Activated T-cell treated with anti-CD3 and anti-CD28 coated beads for 1 hour (primary cell): ENCODE data around the gene NLRP1.

Source experiments
- DNase-seq: peaks from one replicate; pipeline ENCODE4 v3.0.0-alpha.2; 2020; ENCODE audit warnings: low read depth

Gene NLRP1

GRCh38 chr17:5584383-5585286 is at the start of gene NLRP1:
TSS of gene NLRP1 (minus strand) at chr17:5584509. CDS start at chr17:5583957, 552 bp downstream.
- peak; percentile 93 for DNase-seq

GRCh38 chr17:5631958-5632590 is 47.8 kb upstream of the NLRP1 start:
- DNase-seq = no peak

GRCh38 chr17:5630434-5630833 is 46.1 kb upstream of the NLRP1 start:
- no peak for DNase-seq

GRCh38 chr17:5629128-5629527 is 44.8 kb upstream of the NLRP1 start:
- DNase-seq = no peak

- no peak for DNase-seq
These were observed 44.0 kb upstream of the NLRP1 start for GRCh38 chr17:5628262-5628661.

GRCh38 chr17:5624211-5624610 is 39.9 kb upstream of the NLRP1 start:
- no peak for DNase-seq

- no peak for DNase-seq
These were observed 37.4 kb upstream of the NLRP1 start for GRCh38 chr17:5621729-5622128.

- DNase-seq = no peak
These were observed 36.7 kb upstream of the NLRP1 start for GRCh38 chr17:5621026-5621425.

DNA sequence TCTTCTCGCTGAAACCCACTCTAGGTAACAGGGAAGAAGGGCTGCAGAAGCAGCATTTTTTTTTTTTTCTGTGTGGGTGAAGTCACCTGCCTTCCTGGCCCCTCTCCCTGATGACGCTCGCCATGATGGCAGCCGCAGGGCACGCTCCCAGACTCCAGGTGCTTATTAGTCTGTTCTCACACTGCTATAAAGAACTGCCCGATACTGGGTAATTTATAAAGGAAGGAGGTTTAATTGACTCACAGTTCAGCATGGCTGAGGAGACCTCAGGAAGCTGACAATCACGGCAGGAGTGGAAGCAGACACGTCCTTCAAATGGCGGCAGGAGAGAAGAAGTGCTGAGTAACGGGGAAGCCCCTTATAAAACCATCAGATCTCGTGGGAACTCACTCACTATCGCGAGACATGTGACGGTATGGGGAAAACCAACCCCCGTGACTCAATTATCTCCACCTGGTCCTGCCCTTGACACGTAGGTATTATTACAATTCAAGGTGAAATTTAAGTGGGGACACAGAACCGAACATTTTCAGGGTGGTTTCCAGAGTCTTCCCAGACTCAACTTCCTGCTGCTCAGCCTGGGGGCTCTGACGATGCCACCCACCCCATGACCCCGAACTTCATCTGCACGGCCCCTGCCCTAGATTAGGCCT is 34.9 kb upstream of the NLRP1 start:
- no peak for DNase-seq

DNA sequence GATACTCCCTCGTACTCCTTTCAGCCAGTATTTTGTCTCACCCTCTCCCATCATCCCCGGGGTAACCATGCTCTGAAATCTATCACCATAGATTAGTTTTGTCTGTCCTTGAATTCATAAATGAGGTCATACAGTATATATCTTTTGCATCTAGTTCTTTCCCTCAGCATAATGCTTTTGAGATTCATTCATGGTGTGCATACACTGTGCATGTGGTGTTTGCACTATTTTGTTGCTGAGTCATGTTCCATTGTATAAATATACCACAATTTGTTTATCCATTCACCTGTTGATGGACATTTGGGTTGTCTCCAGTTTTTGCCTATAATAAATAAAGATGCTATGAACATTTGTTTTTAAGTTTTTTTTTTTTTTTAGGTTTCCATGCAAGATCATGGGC is 34.2 kb upstream of the NLRP1 start:
- DNase-seq = no peak

DNA sequence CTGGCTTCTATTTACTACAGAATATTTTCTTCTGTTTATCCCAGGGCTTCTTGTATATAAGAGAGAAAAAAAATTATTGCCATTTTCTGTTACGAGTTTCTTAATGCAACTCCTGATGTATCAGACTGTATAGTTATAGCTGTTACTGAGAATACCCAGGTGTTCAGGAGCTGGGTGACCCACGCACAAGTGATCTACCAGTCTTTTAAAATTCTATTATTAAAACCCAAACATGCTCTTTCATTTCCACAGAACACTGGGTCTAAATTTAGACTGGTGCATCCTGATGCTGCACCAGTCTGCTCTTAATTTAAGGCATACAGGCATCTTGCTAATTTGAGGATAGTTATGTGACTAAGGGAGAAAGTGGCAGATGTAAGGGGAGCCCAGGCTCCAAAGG is 31.2 kb upstream of the NLRP1 start:
- DNase-seq = no peak

DNA sequence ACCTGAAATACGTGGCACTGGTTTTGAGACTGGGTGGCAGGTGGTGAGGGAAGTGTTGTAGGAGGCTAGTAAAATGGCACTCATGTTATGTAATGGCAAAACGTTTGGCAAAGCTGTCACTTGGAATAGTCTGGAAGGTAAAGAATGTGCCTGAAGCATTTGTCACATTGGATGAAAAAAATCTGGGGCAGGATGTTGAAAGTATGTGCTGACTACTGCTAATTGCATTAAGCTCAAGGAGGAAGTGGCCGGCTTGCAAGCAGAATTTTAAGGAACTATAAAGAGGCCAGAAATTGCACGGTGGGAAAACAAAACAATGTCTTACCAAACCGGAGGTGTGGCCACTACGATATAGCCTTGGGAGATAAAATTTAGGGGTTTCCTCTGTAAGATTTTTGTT is 26.6 kb upstream of the NLRP1 start:
- no peak for DNase-seq

- DNase-seq = no peak
These were observed 24.2 kb upstream of the NLRP1 start for GRCh38 chr17:5608399-5609112.

DNA sequence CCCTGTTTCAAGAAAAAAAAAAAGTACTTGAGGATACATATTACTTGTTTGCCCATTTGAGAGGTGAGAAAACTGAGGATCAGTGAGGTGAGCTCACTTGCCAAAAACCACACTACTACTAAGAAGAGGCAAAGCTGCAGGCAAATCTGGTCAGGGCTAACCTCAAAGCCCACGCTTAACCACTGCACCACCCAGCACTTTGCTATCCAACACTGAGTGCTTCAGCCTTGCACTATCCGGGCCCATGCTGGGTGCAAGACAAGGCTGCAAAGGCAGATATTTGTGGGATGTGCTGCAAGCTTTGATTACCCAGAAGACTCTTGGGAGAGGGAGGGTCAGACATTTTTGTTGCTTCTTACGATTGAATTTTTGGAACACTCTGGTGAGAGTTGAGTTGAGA is 23.6 kb upstream of the NLRP1 start:
- no peak for DNase-seq

- DNase-seq = no peak
These were observed 21.1 kb upstream of the NLRP1 start for GRCh38 chr17:5605452-5605851.

DNA sequence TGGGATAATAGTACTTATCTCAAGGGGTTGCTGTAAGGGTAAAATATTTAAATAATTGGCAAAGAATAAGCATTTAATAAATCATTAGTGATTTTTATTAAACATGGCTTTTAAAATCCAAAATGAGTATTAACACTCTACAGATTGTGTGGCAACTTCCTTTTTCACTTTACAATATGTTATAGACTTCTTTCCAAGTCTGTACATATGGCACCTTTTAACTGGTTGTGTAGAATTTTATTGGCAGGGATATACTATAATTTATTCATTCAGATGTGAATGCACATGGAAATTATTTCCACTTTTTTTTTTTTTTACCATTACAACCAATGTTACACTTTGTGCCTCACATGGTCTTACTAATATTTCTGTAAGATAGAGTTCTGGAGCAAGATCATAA is 15.7 kb upstream of the NLRP1 start:
- DNase-seq = no peak

GRCh38 chr17:5598457-5598856 is 14.1 kb upstream of the NLRP1 start:
- no peak for DNase-seq

DNA sequence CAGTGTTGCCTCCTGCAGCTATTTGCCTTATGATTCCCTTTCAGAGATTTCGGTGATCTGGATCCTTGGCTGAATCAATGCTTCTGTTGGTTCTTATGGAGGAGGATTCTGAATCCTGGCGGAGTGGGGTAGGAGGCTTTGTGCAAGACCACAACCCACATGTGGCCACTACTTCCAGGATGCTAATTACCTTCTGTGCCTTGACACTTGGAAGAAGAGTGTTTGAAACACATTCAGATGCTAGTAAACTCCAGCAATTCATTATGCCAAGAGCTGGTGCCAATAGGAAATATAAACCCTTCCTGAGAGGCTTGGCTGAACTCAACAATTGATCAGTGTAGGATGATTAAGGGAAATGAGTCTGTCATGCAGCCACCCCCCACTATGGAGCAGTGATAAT is 12.1 kb upstream of the NLRP1 start:
- no peak for DNase-seq

GRCh38 chr17:5595831-5596230 is 11.5 kb upstream of the NLRP1 start:
- no peak for DNase-seq

GRCh38 chr17:5592382-5592781 is 8.1 kb upstream of the NLRP1 start:
- no peak for DNase-seq

DNA sequence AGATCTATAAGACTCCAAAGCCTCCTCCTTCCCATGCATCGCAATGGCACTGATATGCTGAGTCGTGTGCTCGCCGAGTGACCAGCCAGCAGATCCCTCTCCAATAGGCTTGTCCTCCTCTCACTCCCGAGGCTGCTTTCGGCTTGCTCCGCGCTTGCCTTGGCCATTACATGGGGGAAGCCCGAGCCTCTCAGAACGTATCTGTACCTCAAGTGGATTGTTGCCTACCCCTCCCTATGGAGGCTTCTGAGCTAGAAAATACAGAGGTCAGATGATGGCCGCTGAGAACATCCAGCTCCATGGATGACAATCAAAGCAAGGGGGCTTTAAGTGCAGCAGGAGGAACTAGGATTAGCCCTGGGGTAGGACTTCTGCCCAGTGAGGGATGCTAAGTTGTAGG is 7.7 kb upstream of the NLRP1 start:
- no peak for DNase-seq

DNA sequence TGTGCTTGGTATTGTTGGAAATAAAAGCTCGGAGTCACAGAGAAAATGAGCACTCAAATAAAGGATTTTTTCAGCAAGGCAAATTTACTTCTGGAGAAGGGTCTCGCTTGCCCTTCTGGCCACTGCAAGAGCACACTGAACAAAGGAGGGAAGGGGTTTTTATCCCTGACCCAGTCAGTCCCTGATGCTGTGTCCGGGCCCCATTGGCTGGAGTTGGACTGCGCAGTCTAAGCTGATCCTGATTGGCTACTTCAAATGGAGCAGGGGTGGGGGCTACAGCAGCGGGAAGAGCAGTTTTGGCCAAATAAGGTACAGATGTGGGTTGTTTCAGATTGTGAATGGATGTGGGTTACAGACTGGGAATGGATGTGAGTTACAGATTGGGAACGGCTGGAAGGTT is 4.3 kb upstream of the NLRP1 start:
- no peak for DNase-seq
